Measurements from ENCODE around the gene METTL8.

DNA sequence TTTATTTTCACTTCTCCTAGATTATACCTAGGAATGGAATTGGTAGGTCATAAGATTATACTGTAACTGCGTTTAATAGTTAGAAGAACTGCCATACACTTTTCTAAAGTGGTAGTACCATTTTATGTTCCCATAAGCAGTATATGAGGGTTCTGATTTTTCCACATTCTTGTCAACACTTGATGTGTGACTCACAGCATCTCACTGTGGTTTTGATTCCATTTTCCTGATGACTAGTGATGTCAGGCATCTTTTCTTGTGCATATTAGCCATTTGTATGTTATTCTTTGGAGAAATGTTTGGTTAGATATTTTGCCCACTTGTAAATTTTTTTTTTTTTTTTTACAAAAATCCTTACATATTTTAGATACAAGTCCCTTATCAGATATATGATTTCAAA, 2.5 kb upstream of the METTL8 start:
- TF ChIP-seq, protein P1, sequence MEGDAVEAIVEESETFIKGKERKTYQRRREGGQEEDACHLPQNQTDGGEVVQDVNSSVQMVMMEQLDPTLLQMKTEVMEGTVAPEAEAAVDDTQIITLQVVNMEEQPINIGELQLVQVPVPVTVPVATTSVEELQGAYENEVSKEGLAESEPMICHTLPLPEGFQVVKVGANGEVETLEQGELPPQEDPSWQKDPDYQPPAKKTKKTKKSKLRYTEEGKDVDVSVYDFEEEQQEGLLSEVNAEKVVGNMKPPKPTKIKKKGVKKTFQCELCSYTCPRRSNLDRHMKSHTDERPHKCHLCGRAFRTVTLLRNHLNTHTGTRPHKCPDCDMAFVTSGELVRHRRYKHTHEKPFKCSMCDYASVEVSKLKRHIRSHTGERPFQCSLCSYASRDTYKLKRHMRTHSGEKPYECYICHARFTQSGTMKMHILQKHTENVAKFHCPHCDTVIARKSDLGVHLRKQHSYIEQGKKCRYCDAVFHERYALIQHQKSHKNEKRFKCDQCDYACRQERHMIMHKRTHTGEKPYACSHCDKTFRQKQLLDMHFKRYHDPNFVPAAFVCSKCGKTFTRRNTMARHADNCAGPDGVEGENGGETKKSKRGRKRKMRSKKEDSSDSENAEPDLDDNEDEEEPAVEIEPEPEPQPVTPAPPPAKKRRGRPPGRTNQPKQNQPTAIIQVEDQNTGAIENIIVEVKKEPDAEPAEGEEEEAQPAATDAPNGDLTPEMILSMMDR (IDR thresholded peaks at IDR 0.05): no peak
- TF ChIP-seq POLR2AphosphoS5 (IDR thresholded peaks at IDR 0.05) (no peak), EP300 (IDR thresholded peaks at IDR 0.05) (no peak)
